H9 (cell line): Measurements from ENCODE around the gene TNIP1. TPM values are rescaled to one million over a fixed set of nuclear protein-coding genes. Genes with fewer than 3 reads are reported as not detected.

Experiments used
- DNase-seq: peaks from one replicate; pipeline ENCODE4 v3.0.0-alpha.2; 2017
- H2AFZ ChIP-seq: one replicate; pipeline ENCODE4 v1.6.1; 2013; ENCODE audit warnings: mild to moderate bottlenecking, low read length, control low read depth, moderate library complexity
- H2AK5ac ChIP-seq: 2 replicates; pipeline ENCODE4 v1.6.1; 2013; ENCODE audit warnings: low read length, control low read depth, mixed read lengths; ENCODE audit not compliant: insufficient read length
- H2BK120ac ChIP-seq: one replicate; pipeline ENCODE4 v1.6.1; 2013; ENCODE audit warnings: low read depth, mild to moderate bottlenecking, low read length, control low read depth, inconsistent platforms; ENCODE audit not compliant: poor library complexity, severe bottlenecking
- H2BK12ac ChIP-seq: 2 replicates; pipeline ENCODE4 v1.6.1; 2013; ENCODE audit warnings: low read length, control low read depth, mixed read lengths, low read depth; ENCODE audit not compliant: insufficient read length
- H2BK15ac ChIP-seq: 2 replicates; pipeline ENCODE4 v1.6.1; 2013; ENCODE audit warnings: low read depth, low read length, control low read depth
- H2BK20ac ChIP-seq: one replicate; pipeline ENCODE4 v1.6.1; 2013; ENCODE audit warnings: low read depth, mild to moderate bottlenecking, low read length, control low read depth, inconsistent platforms; ENCODE audit not compliant: poor library complexity, severe bottlenecking
- H2BK5ac ChIP-seq: 2 replicates; pipeline ENCODE4 v1.6.1; 2013; ENCODE audit warnings: low read length, control low read depth, mixed read lengths; ENCODE audit not compliant: insufficient read length
- H3K14ac ChIP-seq: 2 replicates; pipeline ENCODE4 v1.6.1; 2013; ENCODE audit warnings: low read length, control low read depth; ENCODE audit not compliant: insufficient read depth
- H3K18ac ChIP-seq: 2 replicates; pipeline ENCODE4 v1.6.1; 2013; ENCODE audit warnings: low read depth, mild to moderate bottlenecking, mixed read lengths, low read length, control low read depth; ENCODE audit not compliant: insufficient read length
- H3K23ac ChIP-seq: 2 replicates; pipeline ENCODE4 v1.6.1; 2013; ENCODE audit warnings: low read length, control low read depth, mixed read lengths, low read depth; ENCODE audit not compliant: insufficient read length
- H3K23me2 ChIP-seq: 2 replicates; pipeline ENCODE4 v1.6.1; 2013; ENCODE audit warnings: low read depth, mild to moderate bottlenecking, mixed read lengths, low read length, control low read depth; ENCODE audit not compliant: insufficient read length, poor library complexity, severe bottlenecking
- H3K27ac ChIP-seq: 2 replicates; pipeline ENCODE4 v1.5.1; 2013; ENCODE audit warnings: low read length, control low read depth, mixed read lengths, low read depth; ENCODE audit not compliant: insufficient read length
- H3K27me3 ChIP-seq: 2 replicates; pipeline ENCODE4 v1.6.1; 2013; ENCODE audit warnings: low read length, control low read depth, inconsistent platforms; ENCODE audit not compliant: insufficient read depth
- H3K4ac ChIP-seq: 2 replicates; pipeline ENCODE4 v1.6.1; 2013; ENCODE audit warnings: low read depth, mild to moderate bottlenecking, control low read depth, inconsistent platforms, low read length, moderate library complexity
- H3K4me1 ChIP-seq: 2 replicates; pipeline ENCODE4 v1.6.1; 2013; ENCODE audit warnings: low read length, control low read depth, inconsistent platforms; ENCODE audit not compliant: insufficient read depth
- H3K4me2 ChIP-seq: 2 replicates; pipeline ENCODE4 v1.6.1; 2013; ENCODE audit warnings: low read length, control low read depth, mixed read lengths; ENCODE audit not compliant: insufficient read length, insufficient read depth
- H3K56ac ChIP-seq: 2 replicates; pipeline ENCODE4 v1.6.1; 2013; ENCODE audit warnings: low read depth, mild to moderate bottlenecking, mixed read lengths, low read length, control low read depth; ENCODE audit not compliant: insufficient read length
- H3K79me1 ChIP-seq: 2 replicates; pipeline ENCODE4 v1.6.1; 2013; ENCODE audit warnings: low read depth, mild to moderate bottlenecking, moderate library complexity, low read length, control low read depth, inconsistent platforms; ENCODE audit not compliant: insufficient read depth, poor library complexity, severe bottlenecking
- H3K79me2 ChIP-seq: 2 replicates; pipeline ENCODE4 v1.6.1; 2013; ENCODE audit warnings: low read length, control low read depth, inconsistent platforms; ENCODE audit not compliant: insufficient read depth
- H3K9ac ChIP-seq: 2 replicates; pipeline ENCODE4 v1.6.1; 2013; ENCODE audit warnings: low read length, control low read depth, mixed read lengths; ENCODE audit not compliant: insufficient read length; ENCODE audit errors: extremely low read depth
- H3K9me3 ChIP-seq: one replicate; pipeline ENCODE4 v1.6.1; 2013; ENCODE audit warnings: low read depth, low read length, inconsistent platforms; ENCODE audit not compliant: control insufficient read depth
- H3T11ph ChIP-seq: one replicate; pipeline ENCODE4 v1.6.1; 2013; ENCODE audit warnings: mild to moderate bottlenecking, low read length, control low read depth, inconsistent platforms
- H4K20me1 ChIP-seq: one replicate; pipeline ENCODE4 v1.6.1; 2013; ENCODE audit not compliant: control insufficient read depth, insufficient read length, insufficient read depth
- H4K5ac ChIP-seq: 2 replicates; pipeline ENCODE4 v1.6.1; 2013; ENCODE audit warnings: low read depth, mild to moderate bottlenecking, mixed read lengths, low read length, control low read depth; ENCODE audit not compliant: insufficient read length
- H4K8ac ChIP-seq: replicated peaks from 2 replicates; pipeline ENCODE4 v1.6.1; 2013; ENCODE audit warnings: low read length, control low read depth, mixed read lengths, low read depth; ENCODE audit not compliant: insufficient read length
- H4K91ac ChIP-seq: 2 replicates; pipeline ENCODE4 v1.6.1; 2013; ENCODE audit warnings: low read depth, mild to moderate bottlenecking, moderate library complexity, mixed read lengths, low read length, control low read depth; ENCODE audit not compliant: insufficient read length
- H3K27ac Mint-ChIP-seq, 3 experiments: 2 replicates in 2 of 3; 3 replicates in 1 of 3; pipeline ENCODE4 v1.8.0; 2020 to 2021; ENCODE audit warnings: mixed read lengths in 3 of 3, mild to moderate bottlenecking in 1 of 3, moderate library complexity in 1 of 3
- H3K27me3 Mint-ChIP-seq: 2 replicates; pipeline ENCODE4 v1.8.0; 2021; ENCODE audit warnings: low read depth, mild to moderate bottlenecking, moderate library complexity, mixed read lengths
- H3K36me3 Mint-ChIP-seq, 3 experiments: 2 replicates in 2 of 3; 3 replicates in 1 of 3; pipeline ENCODE4 v1.8.0; 2020 to 2021; ENCODE audit warnings: low read depth in 3 of 3, mixed read lengths in 3 of 3; ENCODE audit not compliant: insufficient read depth in 1 of 3
- H3K4me1 Mint-ChIP-seq, 2 experiments: 2 replicates each; pipeline ENCODE4 v1.8.0; 2020; ENCODE audit warnings: mixed read lengths in 2 of 2
- H3K4me3 Mint-ChIP-seq, 2 experiments: 2 replicates in 1 of 2; 3 replicates in 1 of 2; pipeline ENCODE4 v1.8.0; 2020 to 2021; ENCODE audit warnings: mild to moderate bottlenecking in 2 of 2, mixed read lengths in 2 of 2, moderate library complexity in 1 of 2
- H3K9me3 Mint-ChIP-seq, 2 experiments: 2 replicates in 1 of 2; 3 replicates in 1 of 2; pipeline ENCODE4 v1.8.0; 2020; ENCODE audit warnings: mild to moderate bottlenecking in 2 of 2, mixed read lengths in 2 of 2, moderate library complexity in 1 of 2
- WGBS: extraction: QIAGEN DNeasy Blood & Tissue Kit; methylation state at CpG from one replicate; pipeline ENCODE4 v1.1.7; 2013; ENCODE audit warnings: missing lambda C conversion rate, low lambda C conversion rate, mixed read lengths; ENCODE audit not compliant: insufficient read length; ENCODE audit errors: extremely low coverage; 5-methylcytosine and 5-hydroxymethylcytosine counted together
- total RNA-seq: library from RNA; stranded (reverse); gene quantifications from 2 replicates; pipeline ENCODE4 v1.2.1, GENCODE V29; 2021
- TF ChIP-seq, protein P1 (sequence below): fragments of 200-600 bp; sonication (generic); conservative IDR thresholded peaks from 3 replicates; pipeline ENCODE4 v1.8.0; 2021; ENCODE audit warnings: antibody characterized with exemption, mild to moderate bottlenecking

TNIP1 gene
- total RNA-seq, 1 experiment from 2014 or later, result 40.8 TPM

DNA sequence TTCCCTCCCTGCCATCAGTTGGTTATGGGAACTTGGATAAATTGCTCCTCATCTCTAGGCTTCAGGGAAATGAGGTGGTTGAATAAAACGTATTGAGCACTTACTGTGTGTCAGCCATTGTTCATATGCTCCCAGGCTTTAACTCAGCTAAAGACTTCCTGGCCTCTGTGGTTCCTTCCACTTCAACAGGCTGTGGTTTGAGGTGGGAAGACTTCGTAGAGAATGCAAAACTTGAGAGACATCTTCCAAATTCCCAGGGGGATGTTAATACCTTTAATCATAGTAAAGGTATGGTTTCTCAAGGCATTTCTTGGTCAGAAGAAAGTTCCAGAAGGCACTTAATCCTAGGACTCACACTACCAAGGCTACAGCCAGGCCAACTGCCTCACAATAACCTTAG is 62.0 kb downstream of the TNIP1 start:
- Histone ChIP-seq H3K4ac (no peak overlapping the region), H2BK5ac (no peak overlapping the region), H4K5ac (no peak overlapping the region), H2AK5ac (no peak overlapping the region), H2AFZ (no peak overlapping the region), H3T11ph (no peak overlapping the region), H3K4me2 (no peak overlapping the region), H3K9ac (no peak overlapping the region), H3K23me2 (no peaks in the 10 kb centered on the region), H2BK20ac (no peak overlapping the region), H3K18ac (no peak overlapping the region), H3K14ac (no peak overlapping the region), H3K56ac (no peak overlapping the region), H3K9me3 (no peaks in the 10 kb centered on the region), H4K8ac (no peak overlapping the region), H3K4me1 (no peaks in the 10 kb centered on the region), H2BK12ac (no peak overlapping the region), H4K20me1 (no peaks in the 10 kb centered on the region), H3K79me1 (no peaks in the 10 kb centered on the region), H3K27ac (no peak overlapping the region), H2BK15ac (no peak overlapping the region), H3K79me2 (no peaks in the 10 kb centered on the region), H3K27me3 (no peaks in the 10 kb centered on the region; the same call in 1 of the 2 replicates), H3K23ac (no peak overlapping the region), H2BK120ac (no peak overlapping the region), H4K91ac (no peak overlapping the region)
- whole genome bisulfite sequencing, result no CpG with 5 or more reads among the region's 2 CpGs
- H3K36me3 Mint-ChIP-seq, result no peaks in the 10 kb centered on the region
- peaks cover 59% of the 10 kb centered on the region for H3K27me3 Mint-ChIP-seq
- TF ChIP-seq, protein P1, sequence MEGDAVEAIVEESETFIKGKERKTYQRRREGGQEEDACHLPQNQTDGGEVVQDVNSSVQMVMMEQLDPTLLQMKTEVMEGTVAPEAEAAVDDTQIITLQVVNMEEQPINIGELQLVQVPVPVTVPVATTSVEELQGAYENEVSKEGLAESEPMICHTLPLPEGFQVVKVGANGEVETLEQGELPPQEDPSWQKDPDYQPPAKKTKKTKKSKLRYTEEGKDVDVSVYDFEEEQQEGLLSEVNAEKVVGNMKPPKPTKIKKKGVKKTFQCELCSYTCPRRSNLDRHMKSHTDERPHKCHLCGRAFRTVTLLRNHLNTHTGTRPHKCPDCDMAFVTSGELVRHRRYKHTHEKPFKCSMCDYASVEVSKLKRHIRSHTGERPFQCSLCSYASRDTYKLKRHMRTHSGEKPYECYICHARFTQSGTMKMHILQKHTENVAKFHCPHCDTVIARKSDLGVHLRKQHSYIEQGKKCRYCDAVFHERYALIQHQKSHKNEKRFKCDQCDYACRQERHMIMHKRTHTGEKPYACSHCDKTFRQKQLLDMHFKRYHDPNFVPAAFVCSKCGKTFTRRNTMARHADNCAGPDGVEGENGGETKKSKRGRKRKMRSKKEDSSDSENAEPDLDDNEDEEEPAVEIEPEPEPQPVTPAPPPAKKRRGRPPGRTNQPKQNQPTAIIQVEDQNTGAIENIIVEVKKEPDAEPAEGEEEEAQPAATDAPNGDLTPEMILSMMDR, result no peak
- DNase-seq, result no peak
- H3K27ac Mint-ChIP-seq, result no peak overlapping the region
- H3K4me3 Mint-ChIP-seq, result no peak overlapping the region
- peaks cover 5 to 7% of the 10 kb centered on the region in 2 experiments; a peak in 3 of 4 replicates for H3K4me1 Mint-ChIP-seq
- H3K9me3 Mint-ChIP-seq, result no peaks in the 10 kb centered on the region
